ENCODE data around the gene FAM193B. TPM values are rescaled to one million over a fixed set of nuclear protein-coding genes. Genes with fewer than 3 reads are reported as not detected.

The FAM193B gene
- total RNA-seq, result 14.0 and 17.2 TPM in 2 replicates

DNA sequence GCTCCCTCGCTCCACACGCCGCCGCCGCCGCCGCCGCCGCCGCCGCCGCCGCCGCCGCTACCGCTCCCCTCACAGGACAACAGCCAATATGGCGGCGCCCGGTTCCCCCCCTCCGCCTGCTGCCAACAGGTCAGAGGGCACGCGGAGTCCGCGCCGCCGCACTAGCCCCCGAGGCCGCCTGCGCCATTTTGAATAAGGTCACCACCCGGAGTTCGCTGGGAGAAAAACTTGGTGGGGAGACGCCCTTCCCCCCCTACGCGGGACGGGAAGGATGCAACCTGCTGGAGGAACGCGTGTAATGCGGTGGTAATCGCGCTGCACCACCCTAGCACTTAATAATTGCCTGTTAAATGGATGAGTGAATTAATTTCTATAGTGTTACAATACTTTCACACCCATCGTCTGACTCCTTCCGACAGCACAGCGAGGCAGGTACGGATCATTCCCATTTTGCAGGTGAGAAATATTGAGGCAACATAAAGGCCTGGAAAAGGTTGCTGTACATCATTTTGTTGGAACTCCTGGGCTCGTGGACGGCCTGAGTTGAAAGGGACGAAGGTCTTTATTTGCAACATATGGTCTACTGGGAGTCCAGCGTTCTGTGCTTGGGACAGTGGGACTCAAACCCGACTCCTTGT, at the start of gene FAM193B:
FAM193B (minus strand) TSS at position 90 of the 638 bp plus-strand sequence. CDS start 105 bp downstream, outside the sequence.
- peak within 1 kb of the TSS; percentile 82 for H3K4me3 ChIP-seq (ENCODE audit: low read depth, low read length)
- H3K36me3 ChIP-seq (ENCODE audit: control insufficient read depth, insufficient read depth, low read length), result peaks cover 5% of the 10 kb centered on the region
- no peak for FAIRE-seq
- TF ChIP-seq, protein P1, sequence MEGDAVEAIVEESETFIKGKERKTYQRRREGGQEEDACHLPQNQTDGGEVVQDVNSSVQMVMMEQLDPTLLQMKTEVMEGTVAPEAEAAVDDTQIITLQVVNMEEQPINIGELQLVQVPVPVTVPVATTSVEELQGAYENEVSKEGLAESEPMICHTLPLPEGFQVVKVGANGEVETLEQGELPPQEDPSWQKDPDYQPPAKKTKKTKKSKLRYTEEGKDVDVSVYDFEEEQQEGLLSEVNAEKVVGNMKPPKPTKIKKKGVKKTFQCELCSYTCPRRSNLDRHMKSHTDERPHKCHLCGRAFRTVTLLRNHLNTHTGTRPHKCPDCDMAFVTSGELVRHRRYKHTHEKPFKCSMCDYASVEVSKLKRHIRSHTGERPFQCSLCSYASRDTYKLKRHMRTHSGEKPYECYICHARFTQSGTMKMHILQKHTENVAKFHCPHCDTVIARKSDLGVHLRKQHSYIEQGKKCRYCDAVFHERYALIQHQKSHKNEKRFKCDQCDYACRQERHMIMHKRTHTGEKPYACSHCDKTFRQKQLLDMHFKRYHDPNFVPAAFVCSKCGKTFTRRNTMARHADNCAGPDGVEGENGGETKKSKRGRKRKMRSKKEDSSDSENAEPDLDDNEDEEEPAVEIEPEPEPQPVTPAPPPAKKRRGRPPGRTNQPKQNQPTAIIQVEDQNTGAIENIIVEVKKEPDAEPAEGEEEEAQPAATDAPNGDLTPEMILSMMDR (IDR thresholded peaks at IDR 0.05; ENCODE audit: insufficient read depth, low read length, severe bottlenecking), result peak; percentile 40
- peak; percentile 74 for DNase-seq (ENCODE audit: low read depth)
- no peaks in the 10 kb centered on the region for H3K27me3 ChIP-seq (ENCODE audit: control insufficient read depth, insufficient read depth, low read length)

DNA sequence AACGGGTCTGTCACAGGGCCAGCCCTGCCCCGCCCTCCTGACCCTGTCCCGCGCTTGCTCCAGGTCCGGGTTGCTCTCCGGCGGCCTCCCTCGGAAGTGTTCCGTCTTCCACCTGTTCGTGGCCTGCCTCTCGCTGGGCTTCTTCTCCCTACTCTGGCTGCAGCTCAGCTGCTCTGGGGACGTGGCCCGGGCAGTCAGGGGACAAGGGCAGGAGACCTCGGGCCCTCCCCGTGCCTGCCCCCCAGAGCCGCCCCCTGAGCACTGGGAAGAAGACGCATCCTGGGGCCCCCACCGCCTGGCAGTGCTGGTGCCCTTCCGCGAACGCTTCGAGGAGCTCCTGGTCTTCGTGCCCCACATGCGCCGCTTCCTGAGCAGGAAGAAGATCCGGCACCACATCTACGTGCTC, 49.8 kb upstream of the FAM193B start:
- Histone ChIP-seq H3K36me3 (ENCODE audit: control insufficient read depth, insufficient read depth, low read length) (peaks cover 4% of the 10 kb centered on the region), H3K27me3 (ENCODE audit: control insufficient read depth, insufficient read depth, low read length) (no peaks in the 10 kb centered on the region), H3K4me3 (ENCODE audit: low read depth, low read length) (no peak overlapping the region)
- DNase-seq (ENCODE audit: low read depth), result no peak
- TF ChIP-seq, protein P1 (IDR thresholded peaks at IDR 0.05; ENCODE audit: insufficient read depth, low read length, severe bottlenecking), result no peak
- FAIRE-seq, result no peak

GRCh38 chr5:177603631-177604030, 49.3 kb upstream of the FAM193B start:
- FAIRE-seq (no peak), DNase-seq (ENCODE audit: low read depth) (no peak)
- TF ChIP-seq, protein P1 (IDR thresholded peaks at IDR 0.05; ENCODE audit: insufficient read depth, low read length, severe bottlenecking), result no peak
- Histone ChIP-seq H3K4me3 (ENCODE audit: low read depth, low read length) (no peak overlapping the region), H3K27me3 (ENCODE audit: control insufficient read depth, insufficient read depth, low read length) (no peaks in the 10 kb centered on the region), H3K36me3 (ENCODE audit: control insufficient read depth, insufficient read depth, low read length) (peaks cover 3% of the 10 kb centered on the region)

DNA sequence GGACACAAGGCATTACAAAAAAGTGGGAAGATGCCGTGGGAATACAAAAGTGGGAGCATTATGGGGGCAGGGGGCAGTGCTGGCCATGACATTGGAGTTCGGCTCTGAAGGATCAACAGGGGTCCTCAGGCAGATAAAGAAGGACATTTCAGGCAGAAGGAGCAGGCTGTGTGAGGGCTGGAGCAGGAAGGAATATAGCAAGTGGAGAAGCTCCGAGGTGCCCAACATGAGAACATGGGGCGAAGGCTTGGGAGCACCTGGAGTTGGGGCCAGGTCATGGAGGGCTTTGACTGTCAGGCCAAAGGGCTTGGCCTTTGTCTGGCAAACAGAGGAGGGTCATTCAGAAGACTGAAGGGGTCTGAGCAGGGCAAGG, 48.1 kb upstream of the FAM193B start:
- DNase-seq (ENCODE audit: low read depth) (no peak), FAIRE-seq (no peak)
- Histone ChIP-seq H3K36me3 (ENCODE audit: control insufficient read depth, insufficient read depth, low read length) (peaks cover 2% of the 10 kb centered on the region), H3K27me3 (ENCODE audit: control insufficient read depth, insufficient read depth, low read length) (no peaks in the 10 kb centered on the region), H3K4me3 (ENCODE audit: low read depth, low read length) (no peak overlapping the region)
- TF ChIP-seq, protein P1 (IDR thresholded peaks at IDR 0.05; ENCODE audit: insufficient read depth, low read length, severe bottlenecking), result no peak

GRCh38 chr5:177601577-177602457, 47.5 kb upstream of the FAM193B start:
- H3K4me3 ChIP-seq (ENCODE audit: low read depth, low read length), result no peak overlapping the region
- no peak for FAIRE-seq

More at GRCh38 chr5:177601577-177602457, 47.5 kb upstream of the FAM193B start:
- H3K36me3 ChIP-seq (ENCODE audit: control insufficient read depth, insufficient read depth, low read length), result peaks cover 2% of the 10 kb centered on the region
- DNase-seq (ENCODE audit: low read depth), result no peak
- TF ChIP-seq, protein P1 (IDR thresholded peaks at IDR 0.05; ENCODE audit: insufficient read depth, low read length, severe bottlenecking), result no peak
- no peaks in the 10 kb centered on the region for H3K27me3 ChIP-seq (ENCODE audit: control insufficient read depth, insufficient read depth, low read length)

All from bronchial epithelial cell (primary cell).